ENCODE results near the gene DPH1.

The DPH1 gene

DNA sequence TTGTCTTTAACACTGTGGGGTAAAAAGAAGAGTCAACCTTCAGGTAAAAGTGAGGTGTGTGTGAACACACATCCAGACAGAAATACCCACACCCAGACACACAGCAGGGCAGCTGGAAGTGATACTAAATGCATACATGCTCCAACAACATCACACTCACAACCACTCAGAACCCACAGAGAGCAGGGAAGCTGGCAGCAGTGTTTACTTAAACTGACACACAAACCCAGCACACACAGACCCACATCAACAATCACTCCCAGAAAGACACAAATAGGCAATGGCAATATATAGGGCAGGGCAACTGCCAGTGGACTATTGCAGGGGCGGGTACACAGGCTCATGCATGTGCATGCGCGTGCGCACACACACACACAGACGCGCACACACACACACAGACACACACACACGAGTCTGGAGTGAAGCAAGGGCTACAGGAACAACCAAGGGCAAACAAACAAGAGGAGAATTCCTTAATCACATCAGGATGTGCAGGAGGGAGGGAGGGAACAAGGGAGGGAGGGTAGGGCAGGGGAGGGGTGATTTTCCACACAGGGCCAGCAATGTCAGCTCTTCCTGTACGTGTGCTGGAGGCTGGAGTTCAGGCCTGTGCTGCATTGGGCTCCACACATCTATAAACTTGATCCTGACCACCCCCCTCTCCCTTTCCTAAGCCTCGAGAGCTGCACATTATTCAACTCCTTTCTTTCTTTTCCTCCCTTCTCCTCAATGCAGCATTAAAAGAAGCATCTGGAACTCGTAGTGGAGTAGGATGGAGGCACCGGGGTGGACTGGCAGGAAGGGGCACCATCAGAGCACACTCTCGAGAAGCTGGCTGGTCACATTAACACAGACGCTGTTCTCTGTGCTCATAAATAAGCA lies 55.1 kb downstream of the DPH1 start:
- DNase-seq (ENCODE audit: low read depth): no peak
- H3K4me3 ChIP-seq (ENCODE audit: low read length): no peak overlapping the region
- TF ChIP-seq, protein P1, sequence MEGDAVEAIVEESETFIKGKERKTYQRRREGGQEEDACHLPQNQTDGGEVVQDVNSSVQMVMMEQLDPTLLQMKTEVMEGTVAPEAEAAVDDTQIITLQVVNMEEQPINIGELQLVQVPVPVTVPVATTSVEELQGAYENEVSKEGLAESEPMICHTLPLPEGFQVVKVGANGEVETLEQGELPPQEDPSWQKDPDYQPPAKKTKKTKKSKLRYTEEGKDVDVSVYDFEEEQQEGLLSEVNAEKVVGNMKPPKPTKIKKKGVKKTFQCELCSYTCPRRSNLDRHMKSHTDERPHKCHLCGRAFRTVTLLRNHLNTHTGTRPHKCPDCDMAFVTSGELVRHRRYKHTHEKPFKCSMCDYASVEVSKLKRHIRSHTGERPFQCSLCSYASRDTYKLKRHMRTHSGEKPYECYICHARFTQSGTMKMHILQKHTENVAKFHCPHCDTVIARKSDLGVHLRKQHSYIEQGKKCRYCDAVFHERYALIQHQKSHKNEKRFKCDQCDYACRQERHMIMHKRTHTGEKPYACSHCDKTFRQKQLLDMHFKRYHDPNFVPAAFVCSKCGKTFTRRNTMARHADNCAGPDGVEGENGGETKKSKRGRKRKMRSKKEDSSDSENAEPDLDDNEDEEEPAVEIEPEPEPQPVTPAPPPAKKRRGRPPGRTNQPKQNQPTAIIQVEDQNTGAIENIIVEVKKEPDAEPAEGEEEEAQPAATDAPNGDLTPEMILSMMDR (conservative IDR thresholded peaks at IDR 0.05; ENCODE audit: low read depth, low read length): no peak

DNA sequence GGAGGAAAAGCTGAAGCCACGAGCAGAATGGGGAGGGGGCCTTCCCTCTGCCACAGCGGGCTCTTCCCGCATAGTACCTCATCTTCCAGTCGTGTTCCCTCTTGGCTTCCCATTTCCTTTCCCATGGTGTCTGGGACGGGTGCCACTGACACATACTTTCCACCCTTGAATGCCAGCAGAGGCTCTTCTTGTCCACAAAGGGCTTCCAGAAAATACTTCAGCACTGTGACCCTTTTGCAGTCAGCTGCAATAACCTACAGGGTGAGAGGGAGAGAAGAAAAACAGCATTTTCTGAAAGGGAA lies 55.6 kb downstream of the DPH1 start:
- TF ChIP-seq, protein P1 (conservative IDR thresholded peaks at IDR 0.05; ENCODE audit: low read depth, low read length): no peak
- DNase-seq (ENCODE audit: low read depth): no peak
- no peak overlapping the region for H3K4me3 ChIP-seq (ENCODE audit: low read length)

GRCh38 chr17:2086306-2086705 lies 56.4 kb downstream of the DPH1 start:
- DNase-seq (ENCODE audit: low read depth): no peak
- TF ChIP-seq, protein P1 (conservative IDR thresholded peaks at IDR 0.05; ENCODE audit: low read depth, low read length): no peak
- H3K4me3 ChIP-seq (ENCODE audit: low read length): no peak overlapping the region

GRCh38 chr17:2087597-2088211 lies 57.8 kb downstream of the DPH1 start:
- no peak overlapping the region for H3K4me3 ChIP-seq (ENCODE audit: low read length)
- TF ChIP-seq, protein P1 (conservative IDR thresholded peaks at IDR 0.05; ENCODE audit: low read depth, low read length): no peak
- DNase-seq (ENCODE audit: low read depth): no peak

DNA sequence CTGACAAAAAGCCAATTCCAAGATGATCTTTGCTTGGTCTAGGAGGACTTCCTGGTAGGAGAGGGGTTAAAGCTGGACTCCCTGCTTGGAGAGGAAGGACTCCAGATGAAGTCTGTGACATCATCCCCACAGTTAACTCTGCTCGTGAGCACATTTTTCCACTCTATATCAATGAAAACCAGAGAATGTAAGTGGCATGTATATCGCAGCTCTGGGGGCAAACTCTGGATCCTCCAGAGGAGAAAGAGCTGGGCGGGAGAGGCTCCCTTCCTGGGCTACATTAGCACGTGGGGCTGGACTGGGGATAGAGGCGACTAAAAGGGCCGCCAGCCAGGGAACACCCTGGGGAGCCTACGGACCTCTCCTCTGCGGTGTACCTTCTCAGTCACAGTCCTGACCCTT lies 59.1 kb downstream of the DPH1 start:
- H3K4me3 ChIP-seq (ENCODE audit: low read length): no peak overlapping the region
- TF ChIP-seq, protein P1 (conservative IDR thresholded peaks at IDR 0.05; ENCODE audit: low read depth, low read length): no peak
- no peak for DNase-seq (ENCODE audit: low read depth)

GRCh38 chr17:2090210-2090641 lies 60.3 kb downstream of the DPH1 start:
- no peak overlapping the region for H3K4me3 ChIP-seq (ENCODE audit: low read length)
- DNase-seq (ENCODE audit: low read depth): no peak

More at GRCh38 chr17:2090210-2090641, 60.3 kb downstream of the DPH1 start:
- TF ChIP-seq, protein P1 (conservative IDR thresholded peaks at IDR 0.05; ENCODE audit: low read depth, low read length): no peak

Measured in retinal pigment epithelial cell (primary cell).